WTC11 (cell line): Measurements from ENCODE around the gene NDUFC2. TPM values are rescaled to one million over a fixed set of nuclear protein-coding genes. Genes with fewer than 3 reads are reported as not detected.
A peak's percentile ranks its signal among the peaks of the same experiment; 100 is the strongest.

Experiments
- ATAC-seq: fragments of 200-7000 bp; cut with Tn5 transposase; 2 replicates; pipeline ENCODE4 v1.10.0; 2021; ENCODE audit warnings: mild to moderate bottlenecking, moderate library complexity
- CTCF ChIA-PET: fragments of 300-600 bp; sonication (Branson Sonifier 250); formaldehyde crosslinking; loops from one replicate; lab custom pipeline; 2021; ENCODE audit warnings: antibody characterized with exemption; lab: Charles Lee
- POLR2A ChIA-PET: fragments of 350-600 bp; sonication (Branson Sonifier 250); formaldehyde crosslinking; loops from one replicate; lab custom pipeline; 2021; ENCODE audit warnings: antibody characterized with exemption; lab: Charles Lee
- DNase-seq: peaks from one replicate; pipeline ENCODE4 v3.0.0; 2021; ENCODE audit warnings: low spot score
- H3K27ac Mint-ChIP-seq: 2 replicates; pipeline ENCODE4 v1.8.0; 2021; ENCODE audit warnings: mixed read lengths
- H3K27me3 Mint-ChIP-seq: 2 replicates; pipeline ENCODE4 v1.8.0; 2021; ENCODE audit warnings: low read depth, mild to moderate bottlenecking, moderate library complexity, mixed read lengths
- H3K36me3 Mint-ChIP-seq: 2 replicates; pipeline ENCODE4 v1.8.0; 2021; ENCODE audit warnings: mixed read lengths
- H3K4me1 Mint-ChIP-seq: 2 replicates; pipeline ENCODE4 v1.8.0; 2022; ENCODE audit warnings: mixed read lengths
- H3K4me3 Mint-ChIP-seq: 2 replicates; pipeline ENCODE4 v1.8.0; 2021; ENCODE audit warnings: mild to moderate bottlenecking, moderate library complexity, mixed read lengths
- H3K9me3 Mint-ChIP-seq: 2 replicates; pipeline ENCODE4 v1.8.0; 2021; ENCODE audit warnings: mixed read lengths
- CREM ChIP-seq: sonication (generic); formaldehyde crosslinking; IDR thresholded peaks from 2 replicates; pipeline ENCODE4 v1.8.1; 2022; ENCODE audit warnings: mild to moderate bottlenecking, missing genetic modification reagents, moderate library complexity
- E2F5 ChIP-seq: sonication (generic); formaldehyde crosslinking; IDR thresholded peaks from 2 replicates; pipeline ENCODE4 v1.8.1; 2022; ENCODE audit warnings: mild to moderate bottlenecking, moderate library complexity, missing genetic modification reagents
- ESRRA ChIP-seq: sonication (generic); formaldehyde crosslinking; IDR thresholded peaks from 2 replicates; pipeline ENCODE4 v1.8.1; 2022; ENCODE audit warnings: mild to moderate bottlenecking, missing genetic modification reagents, borderline replicate concordance
- FOXK1 ChIP-seq: sonication (generic); formaldehyde crosslinking; IDR thresholded peaks from 2 replicates; pipeline ENCODE4 v1.8.0; 2022; ENCODE audit warnings: mild to moderate bottlenecking, moderate library complexity, missing genetic modification reagents
- FOXP4 ChIP-seq: sonication (generic); formaldehyde crosslinking; IDR thresholded peaks from 2 replicates; pipeline ENCODE4 v1.8.0; 2022; ENCODE audit warnings: mild to moderate bottlenecking, missing genetic modification reagents
- JAZF1 ChIP-seq: fragments of 250-450 bp; sonication (Bioruptor Pico); IDR thresholded peaks from 2 replicates; pipeline ENCODE4 v1.9.0; 2021; ENCODE audit warnings: moderate library complexity, mild to moderate bottlenecking, inconsistent platforms
- PREB ChIP-seq: sonication (generic); formaldehyde crosslinking; IDR thresholded peaks from 2 replicates; pipeline ENCODE4 v1.8.1; 2022; ENCODE audit warnings: mild to moderate bottlenecking, missing genetic modification reagents, moderate library complexity, borderline replicate concordance
- TCF7 ChIP-seq: sonication (generic); formaldehyde crosslinking; IDR thresholded peaks from 2 replicates; pipeline ENCODE4 v1.8.0; 2022; ENCODE audit warnings: mild to moderate bottlenecking, low read depth, missing genetic modification reagents, moderate library complexity
- TEAD4 ChIP-seq: sonication (generic); formaldehyde crosslinking; IDR thresholded peaks from 2 replicates; pipeline ENCODE4 v1.8.0; 2022; ENCODE audit warnings: mild to moderate bottlenecking, missing genetic modification reagents
- ZNF219 ChIP-seq: sonication (generic); formaldehyde crosslinking; IDR thresholded peaks from 2 replicates; pipeline ENCODE4 v1.8.0; 2023; ENCODE audit warnings: missing genetic modification reagents, mild to moderate bottlenecking, borderline replicate concordance
- ZNF232 ChIP-seq: sonication (generic); formaldehyde crosslinking; IDR thresholded peaks from 2 replicates; pipeline ENCODE4 v1.8.0; 2022; ENCODE audit warnings: mild to moderate bottlenecking, missing genetic modification reagents
- total RNA-seq: library from RNA; stranded (reverse); gene quantifications from 3 replicates; pipeline ENCODE4 v1.2.3, GENCODE V29; 2021
- TF ChIP-seq, protein P1 (sequence below): sonication (generic); formaldehyde crosslinking; IDR thresholded peaks from 2 replicates; pipeline ENCODE4 v1.8.1; 2022; ENCODE audit warnings: missing genetic modification reagents, borderline replicate concordance

Gene NDUFC2
- total RNA-seq, 1 experiment from 2014 or later, result 215 TPM

DNA sequence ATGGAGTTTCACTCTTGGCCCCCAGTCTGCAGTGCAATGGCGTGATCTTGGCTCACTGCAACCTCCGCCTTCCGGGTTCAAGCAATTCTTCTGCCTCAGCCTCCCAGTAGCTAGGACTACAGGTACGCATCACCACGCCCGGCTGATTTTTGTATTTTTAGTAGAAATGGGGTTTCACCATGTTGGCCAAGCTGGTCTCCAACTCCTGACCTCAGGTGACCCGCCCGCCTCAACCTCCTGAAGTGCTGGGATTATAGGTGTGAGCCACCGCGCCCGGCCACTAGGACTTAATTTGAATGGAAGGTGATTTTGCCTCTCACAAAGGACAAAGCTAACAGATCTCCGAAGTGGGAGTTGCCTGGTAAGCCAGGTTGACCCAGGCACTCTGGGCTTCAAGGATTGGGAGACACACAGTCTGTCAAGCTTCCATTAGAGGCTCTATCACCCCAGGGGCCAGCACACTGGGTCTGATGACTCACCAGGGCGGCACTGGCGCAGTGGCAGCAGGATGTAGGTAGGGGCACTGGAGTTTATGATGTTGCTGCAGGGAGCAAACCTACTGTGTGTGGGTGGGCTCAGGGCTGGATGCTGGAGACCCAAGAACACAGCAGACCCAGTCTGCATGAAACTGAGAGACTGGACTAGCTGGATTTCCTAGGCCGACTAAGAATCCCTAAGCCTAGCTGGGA lies 38.8 kb downstream of the NDUFC2 start:
- CTCF ChIA-PET, result interaction anchor here (0.6 to 1.7 kb wide), 6 partner anchors 9 to 47 kb away, joined by 3 to 12 read pairs (median 4); no protein-coding TSS in a partner anchor
- no peak overlapping the region for H3K27ac Mint-ChIP-seq
- POLR2A ChIA-PET, result interaction anchor here (0.6 to 1.7 kb wide), 2 partner anchors 46 to 785 kb away, joined by 4 to 5 read pairs; partner anchors contain the start of gene INTS4
- TF ChIP-seq ESRRA (CRISPR knock-in tag), result no peak
- 0 out of 2 replicates have a peak, but pooled peaks have one; percentile 22 for TF ChIP-seq ZNF219 (CRISPR knock-in tag)
- TF ChIP-seq TCF7 (CRISPR knock-in tag), result no peak
- TF ChIP-seq CREM (CRISPR knock-in tag), result no peak
- peaks cover 17% of the 10 kb centered on the region for H3K4me1 Mint-ChIP-seq
- H3K9me3 Mint-ChIP-seq, result peaks cover 4% of the 10 kb centered on the region; the same call in 1 of the 2 replicates
- H3K27me3 Mint-ChIP-seq, result peaks cover 20% of the 10 kb centered on the region
- H3K36me3 Mint-ChIP-seq, result no peaks in the 10 kb centered on the region; the same call in 1 of the 2 replicates
- ATAC-seq (peak; percentile 51), DNase-seq (no peak)
- no peak overlapping the region for H3K4me3 Mint-ChIP-seq

- ChIA-PET CTCF (interaction anchor here (0.6 to 1.7 kb wide), 5 partner anchors 8 to 40 kb away, joined by 3 to 4 read pairs (median 4); no protein-coding TSS in a partner anchor), POLR2A (interaction anchor here (1.7 kb wide), 1 partner anchor 45 kb away, joined by 4 read pairs; the partner anchor contains the start of gene INTS4)
- Mint-ChIP-seq H3K4me1 (peaks cover 14% of the 10 kb centered on the region), H3K9me3 (peaks cover 4% of the 10 kb centered on the region; the same call in 1 of the 2 replicates), H3K27me3 (peaks cover 13% of the 10 kb centered on the region), H3K27ac (peak overlapping the region; percentile 86), H3K36me3 (no peaks in the 10 kb centered on the region; the same call in 1 of the 2 replicates), H3K4me3 (no peak overlapping the region)
- DNase-seq, result no peak
- ATAC-seq, result no peak
- no peak for TF ChIP-seq FOXP4 (CRISPR knock-in tag)
- TF ChIP-seq, protein P1, sequence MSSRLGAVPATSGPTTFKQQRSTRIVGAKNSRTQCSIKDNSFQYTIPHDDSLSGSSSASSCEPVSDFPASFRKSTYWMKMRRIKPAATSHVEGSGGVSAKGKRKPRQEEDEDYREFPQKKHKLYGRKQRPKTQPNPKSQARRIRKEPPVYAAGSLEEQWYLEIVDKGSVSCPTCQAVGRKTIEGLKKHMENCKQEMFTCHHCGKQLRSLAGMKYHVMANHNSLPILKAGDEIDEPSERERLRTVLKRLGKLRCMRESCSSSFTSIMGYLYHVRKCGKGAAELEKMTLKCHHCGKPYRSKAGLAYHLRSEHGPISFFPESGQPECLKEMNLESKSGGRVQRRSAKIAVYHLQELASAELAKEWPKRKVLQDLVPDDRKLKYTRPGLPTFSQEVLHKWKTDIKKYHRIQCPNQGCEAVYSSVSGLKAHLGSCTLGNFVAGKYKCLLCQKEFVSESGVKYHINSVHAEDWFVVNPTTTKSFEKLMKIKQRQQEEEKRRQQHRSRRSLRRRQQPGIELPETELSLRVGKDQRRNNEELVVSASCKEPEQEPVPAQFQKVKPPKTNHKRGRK (CRISPR knock-in tag), result peak; percentile 45; the same call in 1 of the 2 replicates
Measured at GRCh38 chr11:78039919-78040671, 39.6 kb downstream of the NDUFC2 start.

- no peak overlapping the region for H3K27ac Mint-ChIP-seq
- peaks cover 14% of the 10 kb centered on the region for H3K4me1 Mint-ChIP-seq
- POLR2A ChIA-PET, result no interaction called here
- no peaks in the 10 kb centered on the region; the same call in 1 of the 2 replicates for H3K36me3 Mint-ChIP-seq
- peaks cover 4% of the 10 kb centered on the region; the same call in 1 of the 2 replicates for H3K9me3 Mint-ChIP-seq
- ATAC-seq (no peak), DNase-seq (no peak)
- peaks cover 9% of the 10 kb centered on the region for H3K27me3 Mint-ChIP-seq
- CTCF ChIA-PET, result interaction anchor here (0.9 to 1.7 kb wide), 2 partner anchors 17 to 19 kb away, joined by 3 to 4 read pairs; no protein-coding TSS in a partner anchor
- TF ChIP-seq TEAD4 (CRISPR knock-in tag) (no peak), E2F5 (CRISPR knock-in tag) (no peak), PREB (CRISPR knock-in tag) (no peak), ZNF232 (CRISPR knock-in tag) (no peak), JAZF1 (CRISPR knock-in tag) (no peak), FOXK1 (CRISPR knock-in tag) (no peak)
- H3K4me3 Mint-ChIP-seq, result no peak overlapping the region
Measured at GRCh38 chr11:78039391-78039918, 40.2 kb downstream of the NDUFC2 start.
